B cell (primary cell): ENCODE data around the gene TMEM134. TPM values are rescaled to one million over a fixed set of nuclear protein-coding genes. Genes with fewer than 3 reads are reported as not detected.

ENCODE experiments used
- ATAC-seq: fragments of 200-7000 bp; cut with Tn5 transposase; one replicate; pipeline ENCODE4 v1.10.0; 2021; ENCODE audit warnings: low read depth, mild to moderate bottlenecking, moderate number of reproducible peaks, moderate library complexity
- CTCF ChIA-PET: fragments of 350-600 bp; sonication (Branson Sonifier 250); formaldehyde crosslinking; loops from one replicate; lab custom pipeline; 2021; ENCODE audit warnings: antibody characterized with exemption, inconsistent platforms; lab: Charles Lee
- POLR2A ChIA-PET: fragments of 350-600 bp; sonication (Branson Sonifier 250); formaldehyde crosslinking; loops from one replicate; lab custom pipeline; 2021; ENCODE audit warnings: antibody characterized with exemption; lab: Charles Lee
- DNase-seq: peaks from one replicate; pipeline ENCODE4 v3.0.0; 2013
- H2AFZ ChIP-seq: 2 replicates; pipeline ENCODE4 v1.6.1; 2012; ENCODE audit warnings: mild to moderate bottlenecking, low read depth, low read length; ENCODE audit not compliant: insufficient read depth, poor library complexity, severe bottlenecking
- H3K27ac ChIP-seq, 2 donors: 1 replicate in 1 of 2; 2 replicates in 1 of 2; pipeline ENCODE4 v1.5.1; 2012 to 2013; ENCODE audit warnings: low read length in 2 of 2, mild to moderate bottlenecking in 2 of 2, moderate library complexity in 1 of 2
- H3K27me3 ChIP-seq, 4 experiments: fragments of 200-600 bp in 1 of 4; sonication (generic) in 1 of 4; replicated peaks in 1 of 4; 1 replicate in 2 of 4; 2 replicates in 2 of 4; pipeline versions ENCODE4 v1.6.1 to v1.7.0; 2013 to 2016; ENCODE audit warnings: low read length in 3 of 4, mild to moderate bottlenecking in 2 of 4, mixed read lengths in 1 of 4, moderate library complexity in 1 of 4; ENCODE audit not compliant: insufficient read depth in 4 of 4, control insufficient read depth in 3 of 4; ENCODE audit errors: control extremely low read depth in 1 of 4
- H3K36me3 ChIP-seq, 2 experiments: replicated peaks in 1 of 2; 1 replicate in 1 of 2; 2 replicates in 1 of 2; pipeline versions ENCODE4 v1.6.1 to v1.7.1; 2013; ENCODE audit warnings: low read length in 1 of 2; ENCODE audit not compliant: insufficient read depth in 2 of 2, control insufficient read depth in 1 of 2; ENCODE audit errors: control extremely low read depth in 1 of 2, extremely low read depth in 1 of 2
- H3K4me1 ChIP-seq, 2 donors: fragments of 200-600 bp in 1 of 2; sonication (generic) in 1 of 2; 1 replicate in 1 of 2; 2 replicates in 1 of 2; pipeline versions ENCODE4 v1.5.1 to v1.6.1; 2013 to 2017; ENCODE audit warnings: low read length in 2 of 2; ENCODE audit not compliant: control insufficient read depth in 2 of 2, insufficient read depth in 2 of 2
- H3K4me2 ChIP-seq: replicated peaks from 2 replicates; pipeline ENCODE3; 2012; ENCODE audit warnings: mild to moderate bottlenecking, low read depth, low read length; ENCODE audit not compliant: poor library complexity, severe bottlenecking
- H3K4me3 ChIP-seq, 5 experiments: fragments of 200-600 bp in 1 of 5; sonication (generic) in 1 of 5; 1 replicate in 3 of 5; 2 replicates in 2 of 5; pipeline versions ENCODE4 v1.5.1 to v1.7.0; 2011 to 2016; ENCODE audit warnings: low read length in 4 of 5, mild to moderate bottlenecking in 4 of 5, low read depth in 2 of 5, control low read depth in 1 of 5, moderate library complexity in 1 of 5; ENCODE audit not compliant: insufficient read depth in 1 of 5; ENCODE audit errors: control extremely low read depth in 1 of 5, extremely low read depth in 1 of 5
- H3K79me2 ChIP-seq: fragments of 200-600 bp; sonication (generic); one replicate; pipeline ENCODE4 v1.6.0; 2016; ENCODE audit warnings: low read length; ENCODE audit not compliant: control insufficient read depth, insufficient read depth
- H3K9ac ChIP-seq: fragments of 200-600 bp; sonication (generic); 2 replicates; pipeline ENCODE4 v1.6.1; 2017; ENCODE audit warnings: mild to moderate bottlenecking, low read length, moderate library complexity
- H3K9me3 ChIP-seq, 3 donors: one replicate each; pipeline versions ENCODE4 v1.6.1 to v1.7.1; 2013; ENCODE audit warnings: low read length in 2 of 3; ENCODE audit not compliant: control insufficient read depth in 2 of 3, insufficient read depth in 1 of 3; ENCODE audit errors: control extremely low read depth in 1 of 3
- H4K20me1 ChIP-seq: 2 replicates; pipeline ENCODE4 v1.6.0; 2012; ENCODE audit warnings: mild to moderate bottlenecking, low read length; ENCODE audit not compliant: insufficient read depth, control insufficient read depth, poor library complexity, severe bottlenecking
- H3K27ac Mint-ChIP-seq: one replicate; pipeline ENCODE4 v1.8.0; 2021; ENCODE audit warnings: mixed read lengths
- H3K27me3 Mint-ChIP-seq: one replicate; pipeline ENCODE4 v1.8.0; 2021; ENCODE audit warnings: mixed read lengths
- H3K4me1 Mint-ChIP-seq: one replicate; pipeline ENCODE4 v1.8.0; 2021; ENCODE audit warnings: mixed read lengths
- H3K4me3 Mint-ChIP-seq: one replicate; pipeline ENCODE4 v1.8.0; 2021; ENCODE audit warnings: mixed read lengths
- H3K9me3 Mint-ChIP-seq: one replicate; pipeline ENCODE4 v1.8.0; 2022; ENCODE audit warnings: mixed read lengths; ENCODE audit not compliant: insufficient read depth
- EZH2 ChIP-seq: IDR thresholded peaks from 2 replicates; pipeline ENCODE4 v1.6.1; 2012; ENCODE audit warnings: borderline replicate concordance, low read depth, mild to moderate bottlenecking, moderate library complexity, low read length; ENCODE audit not compliant: insufficient read depth, poor library complexity, severe bottlenecking
- WGBS: methylation state at CpG from one replicate; pipeline ENCODE4 v1.1.5; 2013; ENCODE audit warnings: missing lambda C conversion rate; ENCODE audit not compliant: insufficient coverage; 5-methylcytosine and 5-hydroxymethylcytosine counted together
- intact Hi-C: fragments of 100-400 bp; cut with micrococcal nuclease; formaldehyde crosslinking; loops from one replicate; pipeline ENCODE4 v1.10.0; 2022
- polyA plus RNA-seq: library from polyadenylated mRNA; depleted of rRNA; stranded (reverse); fragments of >200 nt; gene quantifications from 2 replicates; pipeline ENCODE4 v1.2.3, GENCODE V29; 2012
- total RNA-seq, 2 donors: library from RNA; stranded (reverse); fragments of 120-200 nt in 1 of 2; gene quantifications; 1 replicate in 1 of 2; 2 replicates in 1 of 2; pipeline versions ENCODE4 v1.2.3 to v1.2.4, GENCODE V29; 2013 to 2022
- TF ChIP-seq, protein P1 (sequence below): fragments of 200-600 bp; IDR thresholded peaks from one replicate; pipeline ENCODE4 v1.8.0; 2022; ENCODE audit warnings: antibody characterized with exemption, mild to moderate bottlenecking

The TMEM134 gene
- total and polyA plus RNA-seq, 2 donors (not counting 1 experiment from before 2014, with no cell fraction given) = 167 to 197 TPM

DNA sequence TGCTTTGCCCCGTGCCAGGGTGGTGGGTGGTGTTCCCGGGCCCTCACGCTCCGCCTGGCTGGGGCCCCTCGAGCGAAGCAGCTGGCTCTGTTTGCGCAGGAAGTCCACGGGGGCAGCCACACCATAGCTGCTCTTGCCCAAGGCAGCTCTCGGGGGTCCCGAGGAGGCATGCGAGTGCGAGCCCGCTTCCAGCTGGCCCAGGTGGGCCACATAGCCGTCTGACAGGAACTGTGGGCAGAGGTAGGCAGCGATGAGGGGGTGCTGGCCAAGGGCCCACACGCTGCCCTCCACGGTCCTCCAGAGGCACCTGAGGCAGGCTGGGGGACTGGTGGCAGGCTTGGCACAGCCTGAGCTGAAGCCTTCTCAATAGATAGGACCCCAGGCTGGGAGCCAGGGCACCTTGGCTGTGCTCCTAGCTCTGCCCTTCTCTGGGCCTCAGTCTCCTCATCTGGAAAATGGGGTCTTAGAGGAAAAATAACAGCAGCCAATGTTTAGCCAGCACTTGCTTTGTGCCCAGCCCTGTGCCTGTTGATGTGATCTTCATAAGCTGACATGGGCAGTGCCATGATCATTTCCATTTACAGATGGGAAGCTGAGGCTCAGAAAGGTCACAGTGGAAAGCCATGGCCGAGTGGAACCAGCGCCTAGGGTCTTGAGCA is 23.1 kb upstream of the TMEM134 start:
- Histone ChIP-seq H3K27ac (no peak overlapping the region), H3K4me2 (no peak overlapping the region), H3K79me2 (peaks cover 34% of the 10 kb centered on the region), H3K9ac (no peak overlapping the region), H3K4me3 (no peak overlapping the region), H3K4me1 (peaks cover 0 to 11% of the 10 kb centered on the region in 2 donors), H3K27me3 (no peaks in the 10 kb centered on the region), H3K9me3 (no peaks in the 10 kb centered on the region), H4K20me1 (peaks cover 65% of the 10 kb centered on the region), H3K36me3 (peaks cover 0 to 85% of the 10 kb centered on the region in 2 experiments), H2AFZ (no peak overlapping the region)
- ATAC-seq = no peak
- H3K4me3 Mint-ChIP-seq = no peak overlapping the region
- H3K27me3 Mint-ChIP-seq = no peaks in the 10 kb centered on the region
- no peaks in the 10 kb centered on the region for H3K9me3 Mint-ChIP-seq
- no peak overlapping the region for H3K27ac Mint-ChIP-seq
- intact Hi-C loops = no loop called here
- CTCF ChIA-PET = interaction anchor here (0.7 to 0.9 kb wide), 2 partner anchors 101 to 103 kb away, joined by 3 read pairs; partner anchors contain the start of gene RAD9A
- no peak for DNase-seq
- H3K4me1 Mint-ChIP-seq = peaks cover 12% of the 10 kb centered on the region
- TF ChIP-seq, protein P1, sequence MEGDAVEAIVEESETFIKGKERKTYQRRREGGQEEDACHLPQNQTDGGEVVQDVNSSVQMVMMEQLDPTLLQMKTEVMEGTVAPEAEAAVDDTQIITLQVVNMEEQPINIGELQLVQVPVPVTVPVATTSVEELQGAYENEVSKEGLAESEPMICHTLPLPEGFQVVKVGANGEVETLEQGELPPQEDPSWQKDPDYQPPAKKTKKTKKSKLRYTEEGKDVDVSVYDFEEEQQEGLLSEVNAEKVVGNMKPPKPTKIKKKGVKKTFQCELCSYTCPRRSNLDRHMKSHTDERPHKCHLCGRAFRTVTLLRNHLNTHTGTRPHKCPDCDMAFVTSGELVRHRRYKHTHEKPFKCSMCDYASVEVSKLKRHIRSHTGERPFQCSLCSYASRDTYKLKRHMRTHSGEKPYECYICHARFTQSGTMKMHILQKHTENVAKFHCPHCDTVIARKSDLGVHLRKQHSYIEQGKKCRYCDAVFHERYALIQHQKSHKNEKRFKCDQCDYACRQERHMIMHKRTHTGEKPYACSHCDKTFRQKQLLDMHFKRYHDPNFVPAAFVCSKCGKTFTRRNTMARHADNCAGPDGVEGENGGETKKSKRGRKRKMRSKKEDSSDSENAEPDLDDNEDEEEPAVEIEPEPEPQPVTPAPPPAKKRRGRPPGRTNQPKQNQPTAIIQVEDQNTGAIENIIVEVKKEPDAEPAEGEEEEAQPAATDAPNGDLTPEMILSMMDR = no peak
- TF ChIP-seq EZH2 = no peak
- WGBS = 93% methylated on average over 19 of the region's 19 CpGs
- POLR2A ChIA-PET = interaction anchor here (0.6 to 1.0 kb wide), 2 partner anchors 91 to 141 kb away, joined by 3 read pairs; partner anchors contain the start of gene PPP1CA
